Measurements from ENCODE around the gene EPS8. TPM values are rescaled to one million over a fixed set of nuclear protein-coding genes. Genes with fewer than 3 reads are reported as not detected.

EPS8 gene
- total and polyA plus RNA-seq, 3 donors from 2014 or later, result 40.0 to 81.8 (median 65.3) TPM

GRCh38 chr12:15602051-15602672, 187.0 kb downstream of the EPS8 start:
- intact Hi-C loops (cut with DNase I; ENCODE audit: low total_unique reads), result no loop called here

GRCh38 chr12:15601210-15601800, 187.9 kb downstream of the EPS8 start:
- TF ChIP-seq POLR2A (IDR thresholded peaks at IDR 0.05) (no peak), CTCF (IDR thresholded peaks at IDR 0.05) (no peak)
- intact Hi-C loops (cut with DNase I; ENCODE audit: low total_unique reads), result no loop called here
- 63 to 68% methylated on average over 1 of the region's 1 CpG for WGBS, 2 donors
- Histone ChIP-seq H3K36me3 (ENCODE audit: low read depth, missing control alignments) (no peaks in the 10 kb centered on the region), H3K4me1 (peaks cover 16% of the 10 kb centered on the region), H3K27me3 (no peaks in the 10 kb centered on the region), H3K9me3 (no peaks in the 10 kb centered on the region), H3K27ac (no peak overlapping the region), H3K4me3 (no peak overlapping the region)
- no peak for DNase-seq

More at GRCh38 chr12:15602051-15602672, 187.0 kb downstream of the EPS8 start:
- TF ChIP-seq POLR2A (IDR thresholded peaks at IDR 0.05) (no peak), CTCF (IDR thresholded peaks at IDR 0.05) (no peak)
- H3K36me3 ChIP-seq (ENCODE audit: low read depth, missing control alignments), result no peaks in the 10 kb centered on the region
- H3K4me1 ChIP-seq, result peaks cover 12% of the 10 kb centered on the region
- 81 to 83% methylated on average over 3 of the region's 3 CpGs for WGBS, 2 donors
- no peaks in the 10 kb centered on the region for H3K27me3 ChIP-seq
- no peak overlapping the region for H3K27ac ChIP-seq
- H3K4me3 ChIP-seq, result no peak overlapping the region
- DNase-seq, result no peak
- no peaks in the 10 kb centered on the region for H3K9me3 ChIP-seq

DNA sequence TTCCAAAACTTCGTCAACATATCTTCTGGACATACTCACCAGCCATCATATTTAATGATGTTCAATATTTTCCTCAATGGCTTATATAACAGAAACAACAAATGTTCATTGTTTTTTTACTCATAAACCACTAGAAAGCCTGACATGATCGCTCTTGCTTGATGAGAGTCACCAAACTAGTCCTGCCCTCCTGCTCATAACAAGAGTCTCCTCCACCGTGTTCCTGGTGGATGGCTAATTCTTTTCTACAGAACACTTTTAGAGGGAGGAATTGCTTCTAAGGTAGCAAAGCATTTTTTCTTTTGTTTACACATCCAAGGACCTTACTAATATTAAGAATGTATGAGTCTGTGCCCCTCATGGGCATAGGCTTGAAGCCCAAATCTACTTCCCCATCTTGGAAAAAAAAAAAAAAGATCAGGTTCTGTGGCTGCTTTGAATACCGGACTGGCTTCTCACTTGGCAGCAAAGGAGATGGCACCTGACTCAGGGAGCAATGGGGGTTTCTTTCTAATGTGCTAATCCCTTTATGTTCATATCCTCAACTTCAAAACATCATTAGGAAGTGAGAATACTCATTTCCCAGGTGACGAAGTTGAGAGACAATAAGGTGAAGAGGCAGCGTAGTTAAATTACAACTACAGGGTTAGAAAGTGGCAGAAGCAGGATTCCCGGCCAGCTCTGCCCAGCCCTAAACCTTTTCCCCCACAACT, 188.8 kb downstream of the EPS8 start:
- Histone ChIP-seq H3K27ac (no peak overlapping the region), H3K27me3 (no peaks in the 10 kb centered on the region), H3K4me1 (peaks cover 16% of the 10 kb centered on the region), H3K36me3 (ENCODE audit: low read depth, missing control alignments) (no peaks in the 10 kb centered on the region), H3K9me3 (no peaks in the 10 kb centered on the region), H3K4me3 (no peak overlapping the region)
- intact Hi-C loops (cut with DNase I; ENCODE audit: low total_unique reads), result no loop called here
- TF ChIP-seq POLR2A (IDR thresholded peaks at IDR 0.05), result no peak
- no peak for TF ChIP-seq CTCF (IDR thresholded peaks at IDR 0.05)
- WGBS, 2 donors, result 95 to 96% methylated on average over 7 of the region's 7 CpGs
- no peak for DNase-seq

- Histone ChIP-seq H3K36me3 (ENCODE audit: low read depth, missing control alignments) (no peaks in the 10 kb centered on the region), H3K27ac (peak overlapping the region in 1 of 2 donors; percentile 38), H3K4me3 (no peak overlapping the region), H3K4me1 (peaks cover 16% of the 10 kb centered on the region), H3K9me3 (no peaks in the 10 kb centered on the region), H3K27me3 (no peaks in the 10 kb centered on the region)
- peak; percentile 66 for DNase-seq
- 42 to 55% methylated on average over 4 of the region's 4 CpGs for WGBS, 2 donors
- intact Hi-C loops (cut with DNase I; ENCODE audit: low total_unique reads), result no loop called here
- no peak for TF ChIP-seq CTCF (IDR thresholded peaks at IDR 0.05)
- TF ChIP-seq POLR2A (IDR thresholded peaks at IDR 0.05), result no peak
These were observed 189.7 kb downstream of the EPS8 start for GRCh38 chr12:15599266-15600037.
